Tibial nerve (tissue), 4 donors: ENCODE results near the gene SRP9. TPM values are rescaled to one million over a fixed set of nuclear protein-coding genes. Genes with fewer than 3 reads are reported as not detected.

Experiments used
- DNase-seq, 2 donors: peaks; one replicate each; pipeline ENCODE4 v3.0.0-alpha.2; 2019; ENCODE audit warnings: low spot score in 2 of 2
- H3K27ac ChIP-seq, 4 donors: fragments of 200-600 bp; sonication (generic) in 3 of 4; one replicate each; pipeline ENCODE4 v1.5.1; 2017 to 2019; ENCODE audit warnings: mild to moderate bottlenecking in 1 of 4
- H3K27me3 ChIP-seq, 2 donors: fragments of 200-600 bp; sonication (generic) in 1 of 2; one replicate each; pipeline versions ENCODE4 v1.5.1 to v1.6.0; 2017 to 2019
- H3K36me3 ChIP-seq, 3 donors: fragments of 200-600 bp; sonication (generic); one replicate each; pipeline ENCODE4 v1.5.1; 2018 to 2019
- H3K4me1 ChIP-seq, 4 donors: fragments of 200-600 bp; sonication (generic) in 3 of 4; one replicate each; pipeline ENCODE4 v1.5.1; 2017 to 2019
- H3K4me3 ChIP-seq, 4 donors: fragments of 200-600 bp; sonication (generic) in 3 of 4; one replicate each; pipeline ENCODE4 v1.5.1; 2017 to 2019; ENCODE audit warnings: mild to moderate bottlenecking in 1 of 4, moderate library complexity in 1 of 4
- H3K9me3 ChIP-seq, 4 donors: fragments of 200-600 bp; sonication (generic) in 3 of 4; one replicate each; pipeline ENCODE4 v1.5.1; 2017 to 2019
- EP300 ChIP-seq, 2 donors: sonication (generic); formaldehyde crosslinking; IDR thresholded peaks; one replicate each; pipeline ENCODE4 v1.6.1; 2017; ENCODE audit warnings: antibody characterized with exemption in 2 of 2, mild to moderate bottlenecking in 1 of 2
- POLR2A ChIP-seq, 2 donors: fragments of 450-650 bp; IDR thresholded peaks; one replicate each; pipeline ENCODE4 v1.6.1; 2017; ENCODE audit warnings: antibody characterized with exemption in 2 of 2, mild to moderate bottlenecking in 2 of 2, moderate library complexity in 2 of 2
- WGBS, 2 donors: methylation state at CpG; one replicate each; pipeline ENCODE4 v1.1.5; 2018; 5-methylcytosine and 5-hydroxymethylcytosine counted together
- total RNA-seq, 4 donors: library from RNA; depleted of rRNA; stranded (reverse); fragments of >200 nt; gene quantifications; one replicate each; pipeline ENCODE4 v1.1.0, GENCODE V29; 2016
- TF ChIP-seq, protein P1 (sequence below), 5 experiments: fragments of 200-600 bp in 3 of 5; fragments of 450-650 bp in 2 of 5; sonication (generic) in 3 of 5; IDR thresholded peaks; one replicate each; pipeline ENCODE4 v1.5.1; 2016 to 2019; ENCODE audit warnings: antibody characterized with exemption in 5 of 5, mild to moderate bottlenecking in 3 of 5, moderate library complexity in 2 of 5

Gene SRP9
- total RNA-seq, 4 donors from 2014 or later = 130 to 178 (median 146) TPM

DNA sequence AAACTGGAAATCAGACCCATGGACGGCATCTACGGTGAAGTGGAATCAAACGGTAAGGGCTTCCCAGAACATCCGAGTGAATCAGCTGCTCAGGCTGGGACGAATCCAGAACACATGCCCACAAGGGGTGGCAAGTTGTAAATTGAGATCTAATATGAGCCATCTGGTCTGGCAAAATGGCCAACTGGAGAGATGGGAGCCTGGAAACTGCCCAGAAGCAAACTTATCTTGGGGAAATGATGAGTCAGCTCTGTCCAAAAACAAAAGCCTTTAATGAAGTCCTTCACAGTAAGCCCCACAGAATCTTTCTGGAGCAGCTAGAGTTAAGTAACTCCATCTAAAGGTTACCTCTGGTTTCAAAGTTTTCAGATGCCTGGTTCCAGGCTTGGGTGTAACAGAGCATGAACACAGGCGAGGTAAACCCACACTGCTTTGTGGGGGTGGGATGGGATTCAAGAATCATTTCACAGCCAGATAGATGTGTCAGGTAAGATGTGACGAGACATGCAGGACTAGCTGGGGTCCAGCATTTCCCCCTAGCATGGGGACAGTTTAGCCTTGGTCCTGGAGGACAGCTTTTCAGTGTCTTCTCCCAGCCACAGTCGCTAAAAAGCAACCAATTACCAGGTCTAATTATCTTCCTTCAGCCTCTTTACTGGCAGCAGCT lies 10.5 kb upstream of the SRP9 start:
- TF ChIP-seq POLR2A (IDR thresholded peaks at IDR 0.05) (no peak), EP300 (IDR thresholded peaks at IDR 0.05) (no peak)
- TF ChIP-seq, protein P1, sequence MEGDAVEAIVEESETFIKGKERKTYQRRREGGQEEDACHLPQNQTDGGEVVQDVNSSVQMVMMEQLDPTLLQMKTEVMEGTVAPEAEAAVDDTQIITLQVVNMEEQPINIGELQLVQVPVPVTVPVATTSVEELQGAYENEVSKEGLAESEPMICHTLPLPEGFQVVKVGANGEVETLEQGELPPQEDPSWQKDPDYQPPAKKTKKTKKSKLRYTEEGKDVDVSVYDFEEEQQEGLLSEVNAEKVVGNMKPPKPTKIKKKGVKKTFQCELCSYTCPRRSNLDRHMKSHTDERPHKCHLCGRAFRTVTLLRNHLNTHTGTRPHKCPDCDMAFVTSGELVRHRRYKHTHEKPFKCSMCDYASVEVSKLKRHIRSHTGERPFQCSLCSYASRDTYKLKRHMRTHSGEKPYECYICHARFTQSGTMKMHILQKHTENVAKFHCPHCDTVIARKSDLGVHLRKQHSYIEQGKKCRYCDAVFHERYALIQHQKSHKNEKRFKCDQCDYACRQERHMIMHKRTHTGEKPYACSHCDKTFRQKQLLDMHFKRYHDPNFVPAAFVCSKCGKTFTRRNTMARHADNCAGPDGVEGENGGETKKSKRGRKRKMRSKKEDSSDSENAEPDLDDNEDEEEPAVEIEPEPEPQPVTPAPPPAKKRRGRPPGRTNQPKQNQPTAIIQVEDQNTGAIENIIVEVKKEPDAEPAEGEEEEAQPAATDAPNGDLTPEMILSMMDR (IDR thresholded peaks at IDR 0.05) = no peak
- no peak overlapping the region for H3K4me3 ChIP-seq
- no peaks in the 10 kb centered on the region for H3K36me3 ChIP-seq
- WGBS, 2 donors = 56 to 65% methylated on average over 8 of the region's 8 CpGs
- H3K27ac ChIP-seq = peak overlapping the region in 3 of 4 donors; percentile 35 to 73 (median 67)
- DNase-seq = no peak
- no peaks in the 10 kb centered on the region for H3K9me3 ChIP-seq
- H3K27me3 ChIP-seq = no peaks in the 10 kb centered on the region
- H3K4me1 ChIP-seq = peaks cover 0 to 85% (median 18%) of the 10 kb centered on the region in 4 donors

DNA sequence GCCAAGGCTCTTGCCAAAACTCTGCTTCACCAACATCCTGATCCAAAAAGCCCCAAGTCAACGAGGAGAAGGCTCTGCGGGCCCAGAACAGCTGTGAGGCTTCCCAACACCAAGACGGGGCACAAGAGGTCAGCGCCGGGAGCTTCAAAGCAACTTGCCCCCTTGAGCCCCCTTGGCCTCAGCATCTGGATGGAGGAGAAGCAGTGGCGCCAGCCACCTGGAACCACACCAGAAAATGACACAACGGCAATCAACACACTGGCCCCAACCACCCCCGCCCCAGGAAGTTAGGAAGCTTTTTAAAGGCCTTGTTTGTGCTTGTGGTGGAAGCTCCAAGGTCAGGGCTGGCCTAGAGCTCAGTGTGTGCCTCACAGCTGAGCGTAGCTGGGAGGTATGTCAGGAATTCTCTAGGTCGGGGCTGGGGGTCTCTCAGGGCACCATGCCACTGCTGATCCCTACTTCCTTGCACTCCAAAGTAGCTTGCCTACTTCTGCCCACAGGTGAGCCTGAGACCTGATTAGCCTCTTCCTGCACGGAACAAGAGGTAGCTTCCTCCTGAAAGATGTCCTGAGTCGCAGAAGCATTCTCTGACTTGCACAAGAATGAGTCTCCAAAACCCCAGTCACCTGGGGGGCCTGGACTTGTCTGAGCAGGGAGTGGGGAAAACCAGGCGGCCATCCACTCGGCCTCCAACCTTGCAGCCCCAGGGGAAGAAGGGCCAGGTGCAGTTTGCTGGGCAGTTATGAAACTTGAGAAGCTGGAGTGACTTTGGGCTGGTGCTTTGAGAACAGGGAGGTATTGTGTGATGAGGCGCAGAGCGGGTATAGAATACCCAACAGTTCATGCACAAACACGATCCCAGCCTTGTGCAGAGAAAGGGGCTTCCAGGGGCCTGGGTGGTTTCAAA lies 9.7 kb upstream of the SRP9 start:
- Histone ChIP-seq H3K27me3 (no peaks in the 10 kb centered on the region), H3K4me3 (no peak overlapping the region), H3K36me3 (no peaks in the 10 kb centered on the region), H3K27ac (peak overlapping the region in 3 of 4 donors; percentile 35 to 73 (median 67)), H3K4me1 (peaks cover 0 to 86% (median 21%) of the 10 kb centered on the region in 4 donors), H3K9me3 (no peaks in the 10 kb centered on the region)
- DNase-seq = peak; percentile 61 to 70
- WGBS, 2 donors = 50 to 56% methylated on average over 16 of the region's 17 CpGs
- TF ChIP-seq EP300 (IDR thresholded peaks at IDR 0.05) (peak in 1 of 2 donors; percentile 36), POLR2A (IDR thresholded peaks at IDR 0.05) (no peak)

DNA sequence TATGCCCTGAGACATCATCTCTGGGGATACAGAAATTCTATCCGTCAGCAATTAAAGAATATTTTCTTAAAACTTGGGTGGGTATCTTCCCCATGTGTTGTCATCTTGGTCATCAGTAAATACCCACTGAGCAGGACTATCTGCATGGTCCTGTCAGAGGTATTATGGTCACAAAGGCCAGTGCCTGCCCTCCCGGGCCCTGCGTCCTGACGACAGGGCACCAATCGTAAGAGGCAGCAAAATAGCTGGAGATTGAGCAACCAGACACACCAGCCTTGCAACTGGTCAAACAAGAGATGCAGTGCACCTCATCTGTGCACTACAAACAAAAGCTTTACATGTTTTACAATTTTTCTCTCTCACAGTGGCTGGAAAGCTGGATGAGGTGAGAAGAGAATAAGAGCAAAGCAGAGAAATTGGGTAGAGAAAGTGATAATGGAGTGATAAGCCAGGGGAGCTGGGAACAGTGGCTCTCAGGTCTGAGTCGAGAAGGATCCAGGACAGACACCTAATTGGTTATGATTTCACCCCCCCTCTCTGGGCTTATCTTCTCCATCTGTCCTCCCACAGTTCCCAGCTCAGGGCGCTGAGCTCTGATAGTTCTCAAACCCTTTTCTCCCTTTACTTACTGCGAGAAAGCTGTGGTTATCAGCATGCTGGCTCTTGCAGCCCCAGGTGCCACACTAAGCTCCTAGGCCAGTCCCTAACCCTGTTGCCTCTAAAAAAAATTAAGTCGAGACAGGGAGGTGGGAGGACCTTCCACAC lies 8.8 kb upstream of the SRP9 start:
- no peak for TF ChIP-seq EP300 (IDR thresholded peaks at IDR 0.05)
- TF ChIP-seq, protein P1 (IDR thresholded peaks at IDR 0.05) = no peak
- TF ChIP-seq POLR2A (IDR thresholded peaks at IDR 0.05) = no peak

DNA sequence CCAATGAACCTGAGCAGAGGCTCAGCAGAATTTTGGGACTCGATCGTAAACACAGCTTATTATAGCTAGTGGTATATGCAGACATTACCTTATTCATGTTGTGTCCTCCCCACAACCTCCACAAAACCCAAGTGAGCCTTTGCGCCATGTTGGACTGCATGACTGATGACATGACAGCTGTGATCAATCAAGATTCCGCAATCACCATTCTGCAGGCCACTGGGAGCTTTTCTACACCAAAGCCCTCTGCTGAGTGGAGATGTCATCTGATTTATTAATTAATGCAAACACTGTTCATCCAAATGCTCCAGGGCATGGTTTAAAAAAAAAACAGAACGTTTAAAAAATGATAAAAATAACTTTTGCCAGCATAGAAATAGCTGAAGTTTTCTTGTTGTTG lies 7.9 kb upstream of the SRP9 start:
- H3K27ac ChIP-seq = no peak overlapping the region
- TF ChIP-seq POLR2A (IDR thresholded peaks at IDR 0.05) (no peak), EP300 (IDR thresholded peaks at IDR 0.05) (no peak)
- TF ChIP-seq, protein P1 (IDR thresholded peaks at IDR 0.05) = no peak
- H3K4me1 ChIP-seq = peaks cover 0 to 79% (median 13%) of the 10 kb centered on the region in 4 donors
- WGBS, 2 donors = 81 to 90% methylated on average over 5 of the region's 5 CpGs
- no peaks in the 10 kb centered on the region for H3K27me3 ChIP-seq
- no peak for DNase-seq
- H3K36me3 ChIP-seq = no peaks in the 10 kb centered on the region
- H3K4me3 ChIP-seq = no peak overlapping the region
- H3K9me3 ChIP-seq = no peaks in the 10 kb centered on the region

More for the DNA sequence above, 8.8 kb upstream of the SRP9 start:
- 80 to 86% methylated on average over 9 of the region's 9 CpGs for WGBS, 2 donors
- Histone ChIP-seq H3K27me3 (no peaks in the 10 kb centered on the region), H3K36me3 (no peaks in the 10 kb centered on the region), H3K27ac (peak overlapping the region in 2 of 4 donors; percentile 10 to 22), H3K9me3 (no peaks in the 10 kb centered on the region), H3K4me1 (peaks cover 0 to 83% (median 19%) of the 10 kb centered on the region in 4 donors), H3K4me3 (no peak overlapping the region)
- DNase-seq = no peak

DNA sequence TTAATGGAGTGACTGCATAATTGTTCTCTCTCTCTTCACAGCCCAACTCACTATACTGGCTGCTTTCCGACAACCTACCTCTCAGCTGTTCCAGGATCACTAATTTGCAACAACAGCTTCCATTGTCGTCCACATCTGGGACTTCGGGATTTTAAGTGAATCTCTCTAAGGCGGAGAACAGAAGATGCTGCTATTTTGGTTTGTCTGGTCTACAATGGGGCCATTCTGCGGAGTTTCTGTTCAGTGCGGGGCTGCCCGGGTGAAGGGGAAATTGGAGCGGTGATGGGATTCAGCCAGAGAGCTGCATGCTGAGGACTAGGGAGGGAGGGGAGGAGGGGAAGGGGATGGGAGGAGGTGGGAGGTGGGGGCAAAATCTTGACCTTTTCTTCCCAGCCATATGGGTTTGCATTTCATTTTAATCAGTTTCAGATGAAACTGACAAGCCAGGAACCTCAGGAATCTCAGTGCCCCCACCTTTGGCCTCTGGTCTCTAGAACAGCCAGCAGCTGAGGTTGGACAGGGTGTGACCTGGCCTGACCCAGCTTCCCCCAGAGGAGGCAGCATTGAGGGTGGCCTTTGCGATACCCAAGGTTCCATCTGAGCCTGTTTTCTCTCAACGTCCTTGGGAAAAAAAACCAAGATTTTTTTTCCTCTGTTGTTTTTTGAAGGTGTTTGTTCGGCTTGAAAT lies 6.9 kb upstream of the SRP9 start:
- TF ChIP-seq, protein P1 (IDR thresholded peaks at IDR 0.05) = no peak
- TF ChIP-seq POLR2A (IDR thresholded peaks at IDR 0.05) (no peak), EP300 (IDR thresholded peaks at IDR 0.05) (no peak)
- Histone ChIP-seq H3K4me3 (no peak overlapping the region), H3K4me1 (peaks cover 0 to 78% (median 13%) of the 10 kb centered on the region in 4 donors), H3K36me3 (no peaks in the 10 kb centered on the region), H3K9me3 (no peaks in the 10 kb centered on the region), H3K27me3 (no peaks in the 10 kb centered on the region), H3K27ac (peak overlapping the region in 2 of 4 donors; percentile 10 to 47)
- WGBS, 2 donors = 31 to 47% methylated on average over 11 of the region's 11 CpGs
- no peak for DNase-seq
